Right lobe of liver (tissue), 6 donors: ENCODE measurements around the gene FLCN. TPM values are rescaled to one million over a fixed set of nuclear protein-coding genes. Genes with fewer than 3 reads are reported as not detected.

Experiments
- ATAC-seq, 4 donors: fragments of 200-7000 bp; cut with Tn5 transposase; one replicate each; pipeline ENCODE4 v1.9.1; 2020; ENCODE audit warnings: mild to moderate bottlenecking in 4 of 4, moderate library complexity in 4 of 4
- DNase-seq, 3 donors: peaks; one replicate each; pipeline ENCODE4 v3.0.0-alpha.2; 2020
- H3K27ac ChIP-seq, 3 donors: fragments of 200-600 bp; one replicate each; pipeline ENCODE4 v1.8.0; 2022
- H3K27me3 ChIP-seq, 2 donors: fragments of 200-600 bp; one replicate each; pipeline ENCODE4 v1.8.0; 2022
- H3K36me3 ChIP-seq, 4 donors: fragments of 200-600 bp; sonication (generic) in 1 of 4; one replicate each; pipeline versions ENCODE4 v1.5.1 to v1.8.0; 2017 to 2022; ENCODE audit warnings: control low read depth in 1 of 4
- H3K4me1 ChIP-seq, 4 donors: fragments of 200-600 bp; sonication (generic) in 1 of 4; one replicate each; pipeline versions ENCODE4 v1.5.1 to v1.8.0; 2017 to 2022; ENCODE audit warnings: control low read depth in 1 of 4
- H3K4me3 ChIP-seq, 3 donors: fragments of 200-600 bp; one replicate each; pipeline ENCODE4 v1.8.0; 2022
- H3K9me3 ChIP-seq, 4 donors: fragments of 200-600 bp; sonication (generic) in 1 of 4; one replicate each; pipeline versions ENCODE4 v1.5.1 to v1.8.0; 2017 to 2022; ENCODE audit warnings: control low read depth in 1 of 4
- POLR2A ChIP-seq: fragments of 450-650 bp; IDR thresholded peaks from one replicate; pipeline ENCODE4 v1.6.1; 2017; ENCODE audit warnings: antibody characterized with exemption, mild to moderate bottlenecking
- WGBS: methylation state at CpG from one replicate; pipeline ENCODE4 v1.1.6; 2018; ENCODE audit warnings: low coverage, low lambda C conversion rate; ENCODE audit not compliant: insufficient coverage; ENCODE audit errors: missing lambda C conversion rate; 5-methylcytosine and 5-hydroxymethylcytosine counted together
- intact Hi-C, 2 donors: fragments of 100-400 bp; cut with DNase I; formaldehyde crosslinking; loops; one replicate each; pipeline versions ENCODE4 v1.11.2 to v1.14.1; 2022
- total RNA-seq, 6 experiments: library from RNA; depleted of rRNA in 2 of 6; stranded (reverse); fragments of >200 nt in 2 of 6; fragmentation: NEBNext Ultra II Directional in 3 of 6; extraction: Animal tissue kit (Norgen Biotek cat#: 25700) in 3 of 6; gene quantifications; one replicate each; pipeline versions ENCODE4 v1.1.0 to v1.2.4, GENCODE V29; 2016 to 2023
- TF ChIP-seq, protein P1 (sequence below), 4 donors: fragments of 200-600 bp in 3 of 4; fragments of 450-650 bp in 1 of 4; IDR thresholded peaks; one replicate each; pipeline versions ENCODE4 v1.5.1 to v1.8.0; 2016 to 2022; ENCODE audit warnings: antibody characterized with exemption in 4 of 4, mild to moderate bottlenecking in 2 of 4
- donor health status: DM: no; HTN: yes; CAD: no.
- donor health status: DM: no; HTN: no; CAD: no.
- donor health status: DM: no; HTN: no; CAD: no.
- donor health status: DM: no; HTN: yes; CAD: no.
- donor health status: DM: no; HTN: yes; CAD: no.

Gene FLCN
- total RNA-seq, 6 experiments from 2014 or later, result 25.4 to 44.3 (median 35.9) TPM

DNA sequence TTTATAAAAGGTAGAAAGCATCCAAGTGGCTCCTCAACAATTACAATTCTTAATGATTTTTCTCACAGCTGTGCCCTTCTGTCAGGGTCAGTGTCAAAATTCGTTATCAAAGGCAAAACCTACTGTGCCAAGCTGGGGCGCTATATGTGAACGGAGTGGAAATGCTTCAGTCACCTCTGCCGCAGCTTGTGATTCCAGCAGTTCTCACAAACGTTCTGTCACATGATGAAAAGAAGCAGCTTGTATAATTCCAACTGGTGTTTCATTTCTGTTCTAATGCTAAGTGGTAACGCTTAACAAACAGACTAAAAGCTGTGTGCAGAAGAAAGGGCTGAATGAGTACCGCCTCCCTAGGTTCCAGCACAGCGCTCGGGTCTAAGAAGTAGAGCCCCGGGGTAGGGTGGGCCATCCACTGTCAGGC is 45.0 kb downstream of the FLCN start:
- no peak overlapping the region for H3K4me3 ChIP-seq
- no peaks in the 10 kb centered on the region for H3K9me3 ChIP-seq
- ATAC-seq (no peak), DNase-seq (no peak)
- no peaks in the 10 kb centered on the region for H3K36me3 ChIP-seq
- no peaks in the 10 kb centered on the region for H3K4me1 ChIP-seq
- intact Hi-C loops, result no loop called here
- 66% methylated on average over 10 of the region's 10 CpGs for WGBS
- H3K27me3 ChIP-seq, result no peaks in the 10 kb centered on the region
- no peak overlapping the region for H3K27ac ChIP-seq
- TF ChIP-seq, protein P1, sequence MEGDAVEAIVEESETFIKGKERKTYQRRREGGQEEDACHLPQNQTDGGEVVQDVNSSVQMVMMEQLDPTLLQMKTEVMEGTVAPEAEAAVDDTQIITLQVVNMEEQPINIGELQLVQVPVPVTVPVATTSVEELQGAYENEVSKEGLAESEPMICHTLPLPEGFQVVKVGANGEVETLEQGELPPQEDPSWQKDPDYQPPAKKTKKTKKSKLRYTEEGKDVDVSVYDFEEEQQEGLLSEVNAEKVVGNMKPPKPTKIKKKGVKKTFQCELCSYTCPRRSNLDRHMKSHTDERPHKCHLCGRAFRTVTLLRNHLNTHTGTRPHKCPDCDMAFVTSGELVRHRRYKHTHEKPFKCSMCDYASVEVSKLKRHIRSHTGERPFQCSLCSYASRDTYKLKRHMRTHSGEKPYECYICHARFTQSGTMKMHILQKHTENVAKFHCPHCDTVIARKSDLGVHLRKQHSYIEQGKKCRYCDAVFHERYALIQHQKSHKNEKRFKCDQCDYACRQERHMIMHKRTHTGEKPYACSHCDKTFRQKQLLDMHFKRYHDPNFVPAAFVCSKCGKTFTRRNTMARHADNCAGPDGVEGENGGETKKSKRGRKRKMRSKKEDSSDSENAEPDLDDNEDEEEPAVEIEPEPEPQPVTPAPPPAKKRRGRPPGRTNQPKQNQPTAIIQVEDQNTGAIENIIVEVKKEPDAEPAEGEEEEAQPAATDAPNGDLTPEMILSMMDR (IDR thresholded peaks at IDR 0.05), result no peak
- TF ChIP-seq POLR2A, result no peak

DNA sequence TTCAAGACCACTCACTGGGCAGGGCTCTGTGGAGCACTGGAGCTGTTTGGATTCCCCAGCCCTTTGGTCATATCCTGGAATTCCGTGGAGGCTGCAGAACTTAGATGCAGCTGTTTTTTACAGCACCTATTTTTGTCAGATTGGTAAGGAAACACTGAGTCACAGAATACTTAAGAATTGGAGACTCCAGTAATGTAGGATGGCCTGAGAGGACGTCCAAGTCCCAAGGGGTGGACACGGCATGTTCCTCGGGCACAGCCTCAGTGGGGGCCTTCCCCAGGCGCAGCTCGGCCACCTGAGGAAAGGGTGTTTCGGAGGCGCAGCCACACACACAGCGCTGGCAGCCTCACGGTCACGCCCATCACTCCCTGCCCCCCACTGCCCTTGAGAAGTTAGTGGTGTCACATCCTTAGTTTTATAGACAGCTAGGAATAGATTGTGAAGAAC is 45.6 kb downstream of the FLCN start:
- TF ChIP-seq, protein P1 (IDR thresholded peaks at IDR 0.05), result no peak
- no peak for TF ChIP-seq POLR2A
- DNase-seq (no peak), ATAC-seq (peak; percentile 35 to 61 (median 52))
- Histone ChIP-seq H3K36me3 (no peaks in the 10 kb centered on the region), H3K4me3 (no peak overlapping the region), H3K4me1 (no peaks in the 10 kb centered on the region), H3K27ac (no peak overlapping the region), H3K27me3 (no peaks in the 10 kb centered on the region), H3K9me3 (no peaks in the 10 kb centered on the region)
- intact Hi-C loops, result no loop called here
- whole genome bisulfite sequencing, result 84% methylated on average over 4 of the region's 11 CpGs

DNA sequence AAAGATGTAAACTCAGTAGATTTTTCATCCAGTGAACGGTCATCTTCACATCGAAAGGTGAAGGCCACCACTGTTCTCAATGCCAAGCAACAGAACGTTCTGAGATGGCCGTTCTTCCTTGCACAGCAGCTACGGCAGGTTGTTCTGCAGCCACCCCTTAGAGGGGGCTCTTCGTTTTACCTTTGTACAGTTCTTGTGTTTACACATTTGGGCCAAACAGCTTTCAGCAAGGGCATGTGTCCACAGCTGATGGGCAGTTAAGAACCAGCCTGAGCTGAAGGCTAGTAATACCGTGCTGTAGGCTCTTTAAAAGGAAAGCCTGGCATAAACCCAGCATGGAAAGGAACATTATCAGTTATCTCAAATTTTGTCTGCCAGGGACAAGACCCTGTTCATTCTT is 46.8 kb downstream of the FLCN start:
- TF ChIP-seq, protein P1 (IDR thresholded peaks at IDR 0.05), result no peak
- no peak for TF ChIP-seq POLR2A
- intact Hi-C loops, result no loop called here
- Histone ChIP-seq H3K4me3 (no peak overlapping the region), H3K27ac (no peak overlapping the region), H3K36me3 (no peaks in the 10 kb centered on the region), H3K9me3 (no peaks in the 10 kb centered on the region), H3K27me3 (no peaks in the 10 kb centered on the region), H3K4me1 (no peaks in the 10 kb centered on the region)
- whole genome bisulfite sequencing, result 74% methylated on average over 6 of the region's 7 CpGs
- ATAC-seq (peak in 2 of 4 donors; percentile 17 to 28), DNase-seq (no peak)

DNA sequence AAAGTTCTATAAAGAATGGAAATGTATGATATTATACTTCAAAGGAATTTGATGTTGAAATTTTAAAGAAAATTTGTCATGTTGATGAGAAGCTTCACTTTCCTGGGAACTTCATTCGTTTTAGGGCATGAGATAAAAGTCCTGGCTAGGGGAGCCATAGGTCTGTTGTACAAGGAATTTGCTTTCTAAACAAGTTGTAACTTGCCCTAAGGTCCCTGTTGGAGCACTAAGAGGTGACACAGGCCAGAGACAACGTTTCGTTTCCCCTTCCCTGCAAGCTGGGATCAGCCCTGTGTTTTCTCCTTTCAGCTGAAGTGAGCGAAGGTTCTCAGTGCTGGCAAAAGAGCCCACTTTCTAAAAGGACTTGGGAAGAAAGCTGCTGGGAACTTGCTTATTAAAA is 47.4 kb downstream of the FLCN start:
- TF ChIP-seq, protein P1 (IDR thresholded peaks at IDR 0.05), result no peak
- TF ChIP-seq POLR2A, result no peak
- Histone ChIP-seq H3K36me3 (peaks cover 0 to 2% (median 0%) of the 10 kb centered on the region in 4 donors), H3K27ac (no peak overlapping the region), H3K4me3 (no peak overlapping the region), H3K27me3 (no peaks in the 10 kb centered on the region), H3K4me1 (no peaks in the 10 kb centered on the region), H3K9me3 (no peaks in the 10 kb centered on the region)
- 51% methylated on average over 4 of the region's 4 CpGs for WGBS
- intact Hi-C loops, result no loop called here
- ATAC-seq (no peak), DNase-seq (no peak)

DNA sequence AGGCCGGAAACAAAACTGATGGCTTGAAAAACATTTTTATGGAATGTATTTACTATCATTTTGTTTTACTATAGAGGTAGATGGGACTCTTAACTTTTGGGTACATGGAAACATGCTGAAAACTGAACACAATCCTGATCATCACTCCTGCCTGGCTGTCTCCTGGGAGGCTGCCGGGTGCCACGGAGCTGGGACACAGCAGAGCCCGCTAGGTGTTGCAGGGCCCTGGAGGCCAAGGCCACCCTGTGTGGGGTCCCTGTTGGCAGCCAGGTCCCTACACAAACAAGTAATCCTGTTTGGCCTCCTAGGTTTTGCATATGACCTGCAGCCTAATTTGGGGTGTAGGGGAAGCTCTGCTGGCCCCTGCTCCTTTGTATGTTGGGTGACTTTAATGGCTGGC is 48.4 kb downstream of the FLCN start:
- H3K4me1 ChIP-seq, result no peaks in the 10 kb centered on the region
- intact Hi-C loops, result no loop called here
- H3K27ac ChIP-seq, result no peak overlapping the region
- ATAC-seq, result no peak
- TF ChIP-seq, protein P1 (IDR thresholded peaks at IDR 0.05), result no peak
- no peak for TF ChIP-seq POLR2A
- no peak overlapping the region for H3K4me3 ChIP-seq
- H3K27me3 ChIP-seq, result no peaks in the 10 kb centered on the region
- no peaks in the 10 kb centered on the region for H3K9me3 ChIP-seq
- 75% methylated on average over 2 of the region's 4 CpGs for WGBS
- peaks cover 0 to 12% (median 0%) of the 10 kb centered on the region in 4 donors for H3K36me3 ChIP-seq
- DNase-seq, result no peak
